GM12872 (cell line): Measurements from ENCODE around the gene MIEN1.
A peak's percentile ranks its signal among the peaks of the same experiment; 100 is the strongest.

Source experiments
- TF ChIP-seq, protein P1 (sequence below): IDR thresholded peaks from 3 replicates; pipeline ENCODE4 v1.5.1; 2011; ENCODE audit warnings: low read depth, mild to moderate bottlenecking, low read length, moderate library complexity; ENCODE audit not compliant: insufficient read depth

MIEN1 gene

DNA sequence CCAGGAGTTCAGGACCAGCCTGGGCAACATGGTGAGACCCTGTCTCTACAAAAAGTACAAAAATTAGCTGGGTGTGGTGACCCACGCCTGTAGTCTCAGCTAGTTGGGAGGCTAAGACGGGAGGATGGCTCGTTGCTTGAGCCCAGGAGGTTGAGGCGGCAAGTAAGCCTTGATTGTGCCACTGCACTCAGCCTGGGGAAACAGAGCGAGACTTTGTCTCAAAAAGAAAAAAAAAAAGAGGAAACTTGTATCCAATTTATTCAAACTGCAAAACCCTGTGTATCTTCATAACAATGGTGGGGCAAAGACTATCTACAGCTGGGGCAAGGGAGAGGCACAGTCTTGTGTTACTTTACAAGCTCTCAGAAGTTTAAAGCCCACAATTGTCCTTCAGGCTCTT lies 28.9 kb upstream of the MIEN1 start:
- TF ChIP-seq, protein P1, sequence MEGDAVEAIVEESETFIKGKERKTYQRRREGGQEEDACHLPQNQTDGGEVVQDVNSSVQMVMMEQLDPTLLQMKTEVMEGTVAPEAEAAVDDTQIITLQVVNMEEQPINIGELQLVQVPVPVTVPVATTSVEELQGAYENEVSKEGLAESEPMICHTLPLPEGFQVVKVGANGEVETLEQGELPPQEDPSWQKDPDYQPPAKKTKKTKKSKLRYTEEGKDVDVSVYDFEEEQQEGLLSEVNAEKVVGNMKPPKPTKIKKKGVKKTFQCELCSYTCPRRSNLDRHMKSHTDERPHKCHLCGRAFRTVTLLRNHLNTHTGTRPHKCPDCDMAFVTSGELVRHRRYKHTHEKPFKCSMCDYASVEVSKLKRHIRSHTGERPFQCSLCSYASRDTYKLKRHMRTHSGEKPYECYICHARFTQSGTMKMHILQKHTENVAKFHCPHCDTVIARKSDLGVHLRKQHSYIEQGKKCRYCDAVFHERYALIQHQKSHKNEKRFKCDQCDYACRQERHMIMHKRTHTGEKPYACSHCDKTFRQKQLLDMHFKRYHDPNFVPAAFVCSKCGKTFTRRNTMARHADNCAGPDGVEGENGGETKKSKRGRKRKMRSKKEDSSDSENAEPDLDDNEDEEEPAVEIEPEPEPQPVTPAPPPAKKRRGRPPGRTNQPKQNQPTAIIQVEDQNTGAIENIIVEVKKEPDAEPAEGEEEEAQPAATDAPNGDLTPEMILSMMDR: no peak

DNA sequence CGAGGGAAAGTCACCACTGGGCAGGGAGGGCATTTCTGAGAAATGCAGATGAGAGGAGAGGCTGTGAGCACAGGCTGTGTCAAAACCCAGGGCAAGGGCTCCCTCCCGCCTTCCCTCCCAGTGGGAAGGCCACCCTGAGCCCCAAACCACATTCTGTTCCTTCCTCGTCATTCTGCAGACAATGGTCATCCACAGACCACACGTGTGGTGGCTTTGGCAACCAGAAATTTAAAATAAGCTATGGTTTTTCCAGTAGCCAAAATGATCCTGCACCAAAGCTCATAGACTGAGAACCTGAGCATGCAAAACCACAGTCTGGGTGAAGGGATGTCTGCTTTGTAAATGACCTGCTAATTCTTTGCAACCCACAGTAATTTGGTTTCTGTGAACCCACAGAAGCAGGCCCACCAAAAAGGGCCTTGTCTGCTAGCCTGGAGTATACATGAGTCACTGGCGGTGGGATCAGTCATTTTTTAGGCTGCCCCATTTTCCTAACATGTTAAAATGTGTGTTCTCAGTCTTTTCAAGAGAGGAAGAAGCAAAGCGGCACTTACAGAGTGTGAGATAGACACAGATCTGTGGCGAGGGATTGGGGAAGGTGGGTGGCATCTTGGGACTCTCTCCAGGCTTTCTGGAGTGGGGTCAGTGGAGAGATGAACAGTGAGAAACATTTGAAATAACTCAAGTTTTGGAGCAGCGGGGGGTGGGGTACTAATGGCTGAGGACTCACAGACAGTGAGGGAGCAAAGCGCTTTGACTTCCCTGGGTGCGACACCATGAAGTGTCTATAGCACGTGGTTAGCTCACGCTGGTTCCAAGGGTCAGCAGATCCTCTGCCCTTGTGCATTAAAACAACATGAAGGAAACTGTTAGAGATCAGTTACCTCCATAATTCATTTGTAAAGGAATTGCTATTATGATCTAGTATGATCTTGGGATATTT lies 27.9 kb upstream of the MIEN1 start:
- TF ChIP-seq, protein P1: no peak

DNA sequence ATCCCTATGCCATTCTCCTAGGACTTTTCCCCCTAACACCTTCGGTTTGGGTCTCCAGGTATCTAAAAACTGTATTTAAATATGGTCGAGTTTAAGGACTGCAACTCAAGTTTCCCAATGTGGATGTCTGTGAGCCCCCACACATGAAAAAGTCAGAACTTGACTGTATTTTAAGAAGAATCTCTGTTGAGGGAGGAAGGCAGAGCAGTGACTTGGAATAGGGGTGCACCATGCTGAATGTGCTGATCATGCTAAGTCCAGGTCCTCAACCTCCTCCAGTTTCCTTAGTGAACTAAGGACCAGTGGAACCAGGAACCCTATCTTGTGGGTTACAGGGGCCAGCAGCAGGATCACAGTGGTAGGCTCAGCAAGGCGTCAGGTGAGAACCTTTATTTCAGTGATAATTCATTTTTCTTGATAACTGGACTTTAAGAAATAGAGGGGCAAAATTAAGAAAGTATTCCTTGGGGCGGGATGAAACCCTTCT lies 26.9 kb upstream of the MIEN1 start:
- TF ChIP-seq, protein P1: no peak

DNA sequence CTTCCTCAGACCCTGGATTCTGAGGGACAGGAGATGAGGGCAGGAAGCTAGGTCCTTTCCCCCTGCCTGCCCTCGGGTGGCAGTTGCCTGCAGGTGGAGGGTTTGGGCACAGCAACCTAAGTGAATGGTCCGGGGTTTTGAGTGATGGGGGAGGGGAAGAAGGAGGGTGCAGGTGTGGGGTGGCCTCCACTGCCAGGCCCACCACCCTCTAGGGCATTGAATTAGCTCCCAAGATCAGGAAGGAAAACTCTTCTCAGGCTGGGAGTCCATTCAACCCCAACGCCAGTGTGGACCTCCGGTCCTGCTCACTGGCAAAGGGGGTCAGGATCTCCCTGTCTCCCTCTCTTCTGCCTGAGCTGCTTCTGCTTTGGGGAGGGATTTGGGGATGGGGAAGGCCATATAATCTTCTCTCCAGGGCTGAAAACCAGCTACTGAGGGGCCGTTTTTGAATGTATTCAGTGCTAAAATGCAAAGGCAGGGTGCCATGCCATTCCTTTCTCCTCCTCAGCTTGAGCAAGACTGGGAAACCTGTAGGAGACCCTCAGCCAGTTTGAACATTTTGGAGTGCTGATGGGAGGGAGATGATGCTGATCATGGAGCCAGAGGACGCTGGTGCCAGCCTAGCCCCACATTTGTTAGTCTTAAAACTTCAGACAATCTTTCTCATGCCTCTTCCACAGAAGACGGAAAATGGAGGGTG lies 26.2 kb upstream of the MIEN1 start:
- TF ChIP-seq, protein P1: 0 out of 3 replicates have a peak, but pooled peaks have one; percentile 28

DNA sequence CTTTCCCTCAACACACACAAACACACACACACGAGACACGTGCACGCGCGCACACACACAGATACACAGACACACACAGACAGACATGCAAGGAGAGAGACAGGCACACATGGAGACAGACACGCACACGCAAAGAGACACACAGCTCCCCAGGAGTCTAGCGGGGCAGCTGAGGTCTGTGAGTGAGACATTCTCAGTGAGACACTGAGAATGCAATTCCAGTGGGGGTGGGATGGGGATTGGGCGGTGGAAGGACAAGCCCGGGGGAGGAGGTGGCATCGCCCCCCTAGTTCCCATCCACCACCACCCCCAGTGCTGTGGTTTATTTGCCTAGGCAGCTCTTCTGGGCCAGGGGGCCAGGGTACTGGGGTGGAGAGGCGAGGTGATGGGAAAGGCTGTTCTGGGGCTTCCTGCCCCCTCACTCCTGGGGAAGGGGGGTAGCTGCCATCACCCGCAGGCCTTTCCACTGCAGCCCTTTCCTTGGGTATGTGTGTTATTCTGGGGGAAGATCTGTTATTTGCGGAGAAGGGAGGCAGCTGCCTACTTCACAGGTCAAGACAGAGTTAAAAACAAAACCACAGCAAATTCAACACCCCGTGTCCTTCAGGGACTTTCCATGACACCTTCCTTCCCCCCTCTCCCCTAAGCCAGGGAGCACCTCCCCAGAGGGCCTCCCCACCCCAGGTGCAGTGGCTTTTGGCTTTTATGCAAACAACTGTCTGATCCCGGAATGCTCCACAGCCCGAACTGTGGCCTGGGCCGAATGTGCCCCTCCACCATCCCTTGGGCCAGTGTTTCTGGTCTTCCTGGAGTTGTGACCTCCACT lies 25.4 kb upstream of the MIEN1 start:
- TF ChIP-seq, protein P1: no peak

DNA sequence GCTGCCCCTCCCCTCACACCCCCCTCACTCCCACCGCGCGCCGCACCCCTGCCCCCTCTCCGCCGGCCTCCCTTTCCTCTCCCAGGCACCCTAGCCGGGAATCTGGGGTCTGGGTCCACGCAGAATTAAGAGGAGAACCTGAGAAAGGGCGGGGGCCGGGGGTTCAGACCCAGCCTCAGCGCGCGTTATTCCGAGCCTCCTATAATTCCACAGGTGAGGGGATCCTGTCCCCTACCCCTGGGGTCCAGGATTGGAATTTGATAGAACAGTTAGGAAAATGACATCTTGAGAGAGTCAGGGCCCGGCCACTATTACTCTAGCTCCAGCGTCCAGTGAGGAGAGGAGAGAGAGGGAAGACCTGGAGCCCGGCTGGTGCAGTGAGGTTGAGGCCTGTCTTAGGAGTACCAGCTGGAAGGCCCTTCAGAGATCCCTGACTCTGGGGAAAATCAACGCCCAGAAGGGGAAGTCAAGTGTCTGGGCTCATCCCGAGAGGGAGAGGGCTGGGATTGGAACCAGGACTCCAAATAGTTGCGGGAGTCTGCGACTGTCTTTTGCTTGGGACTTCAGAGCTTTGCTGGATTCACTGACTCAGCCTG lies 24.7 kb upstream of the MIEN1 start:
- TF ChIP-seq, protein P1: no peak
